Left renal pelvis (tissue), 4 donors: ENCODE results near the gene EDC3. TPM values are rescaled to one million over a fixed set of nuclear protein-coding genes. Genes with fewer than 3 reads are reported as not detected.
"Not testable (repeated sequence)": the region's sequence is repeated elsewhere in the genome, so short reads cannot be mapped to it uniquely, and the experiment has no call there.

ENCODE experiments used
- DNase-seq, 4 donors: peaks; one replicate each; pipeline ENCODE4 v3.0.0-alpha.2; 2013; ENCODE audit warnings: low read depth in 4 of 4, low spot score in 3 of 4
- polyA plus RNA-seq, 4 donors: library from polyadenylated mRNA; unstranded; fragments of 120-200 nt; gene quantifications; one replicate each; pipeline ENCODE4 v1.2.1, GENCODE V29; 2013; ENCODE audit not compliant: insufficient read length in 4 of 4

Gene EDC3
- polyA plus RNA-seq, 4 donors: 35.8 to 42.9 (median 39.8) TPM

- DNase-seq: no peak
These were observed 40.4 kb downstream of the EDC3 start for GRCh38 chr15:74655424-74655823.

- DNase-seq: no peak
These were observed 42.3 kb downstream of the EDC3 start for GRCh38 chr15:74653426-74654102.

GRCh38 chr15:74651242-74651741, 44.5 kb downstream of the EDC3 start:
- DNase-seq: no peak

- DNase-seq: no peak
These were observed 47.6 kb downstream of the EDC3 start for GRCh38 chr15:74648051-74648842.

- no peak for DNase-seq
These were observed 49.3 kb downstream of the EDC3 start for GRCh38 chr15:74646480-74646879.

- DNase-seq: no peak
These were observed 52.1 kb downstream of the EDC3 start for GRCh38 chr15:74643665-74644204.

GRCh38 chr15:74642734-74643664, 52.8 kb downstream of the EDC3 start:
- no peak for DNase-seq

- DNase-seq: peak in 2 of 4 donors; percentile 14 to 27
These were observed 53.5 kb downstream of the EDC3 start for GRCh38 chr15:74642348-74642733.

GRCh38 chr15:74641151-74641550, 54.7 kb downstream of the EDC3 start:
- DNase-seq: no peak

GRCh38 chr15:74636984-74637383, 58.8 kb downstream of the EDC3 start:
- DNase-seq: no peak

- no peak for DNase-seq
These were observed 60.6 kb downstream of the EDC3 start for GRCh38 chr15:74635228-74635627.

- no peak for DNase-seq
These were observed 62.0 kb downstream of the EDC3 start for GRCh38 chr15:74633781-74634180.

GRCh38 chr15:74632601-74633000, 63.2 kb downstream of the EDC3 start:
- no peak for DNase-seq

- DNase-seq: peak in 1 of 4 donors; percentile 27
These were observed 63.8 kb downstream of the EDC3 start for GRCh38 chr15:74631935-74632560.

- DNase-seq: no peak
These were observed 64.4 kb downstream of the EDC3 start for GRCh38 chr15:74631408-74631807.

- no peak for DNase-seq
These were observed 64.8 kb downstream of the EDC3 start for GRCh38 chr15:74631087-74631385.

- DNase-seq: no peak
These were observed 65.3 kb downstream of the EDC3 start for GRCh38 chr15:74630284-74631086.

GRCh38 chr15:74629696-74630095, 66.1 kb downstream of the EDC3 start:
- DNase-seq: not testable (repeated sequence)

- DNase-seq: no peak
These were observed 66.9 kb downstream of the EDC3 start for GRCh38 chr15:74628949-74629348.
